LoVo (cell line): ENCODE data around the gene ADAP1.

Experiments used
- DNase-seq: peaks from one replicate; pipeline ENCODE4 v3.0.0-alpha.2; 2016; ENCODE audit warnings: low spot score

Gene ADAP1

DNA sequence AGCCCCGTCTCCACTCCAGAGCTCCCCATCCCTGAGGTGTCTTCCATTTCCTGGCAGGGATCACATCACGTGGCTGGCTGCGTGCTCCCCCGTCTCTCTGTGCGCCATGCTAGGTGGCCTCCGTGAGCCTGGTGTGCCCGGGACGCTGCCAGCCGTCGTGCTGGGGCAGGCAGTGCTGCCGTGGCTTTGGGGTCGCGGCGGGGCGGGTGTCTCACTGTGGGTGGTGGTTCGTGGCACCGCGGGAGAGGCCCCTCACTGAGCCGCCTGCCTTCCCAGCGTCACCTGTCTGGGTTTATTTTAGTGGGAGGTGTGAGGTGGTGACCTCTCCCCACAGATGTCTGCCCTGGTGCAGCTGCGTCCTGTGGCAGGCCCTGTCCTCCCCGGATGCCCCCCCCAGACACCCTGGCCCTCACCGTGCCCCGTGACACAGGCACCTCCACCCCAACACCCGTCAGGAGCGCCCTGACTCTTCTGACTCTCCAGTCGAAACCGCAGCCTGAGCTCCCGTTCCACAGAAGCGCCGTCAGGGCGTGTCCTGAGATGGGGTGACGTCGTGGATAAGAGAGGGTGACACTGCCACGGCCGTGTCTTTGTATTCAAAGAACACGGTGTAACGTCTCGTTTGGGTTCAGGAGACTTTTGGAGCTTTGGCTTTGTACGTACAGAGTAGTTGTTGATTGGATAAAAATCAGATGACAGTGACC lies 60.2 kb downstream of the ADAP1 start:
- no peak for DNase-seq

DNA sequence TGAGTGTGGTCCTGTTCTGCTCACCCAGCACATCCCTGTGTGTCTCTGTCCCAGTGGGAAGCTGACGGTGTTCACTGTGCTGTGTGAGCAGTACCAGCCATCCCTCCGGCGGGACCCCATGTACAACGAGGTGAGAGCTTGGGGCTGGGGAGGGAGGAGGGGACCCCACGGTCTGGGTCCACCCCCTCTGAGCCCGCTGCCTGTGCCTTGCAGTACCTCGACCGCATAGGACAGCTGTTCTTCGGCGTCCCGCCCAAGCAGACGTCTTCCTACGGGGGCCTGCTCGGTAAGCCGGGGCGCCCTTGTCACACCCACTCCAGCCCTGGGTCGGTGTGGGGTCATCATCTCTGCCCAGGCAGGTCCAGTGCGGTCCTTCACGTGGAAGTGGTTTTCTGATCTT lies 60.8 kb downstream of the ADAP1 start:
- no peak for DNase-seq

DNA sequence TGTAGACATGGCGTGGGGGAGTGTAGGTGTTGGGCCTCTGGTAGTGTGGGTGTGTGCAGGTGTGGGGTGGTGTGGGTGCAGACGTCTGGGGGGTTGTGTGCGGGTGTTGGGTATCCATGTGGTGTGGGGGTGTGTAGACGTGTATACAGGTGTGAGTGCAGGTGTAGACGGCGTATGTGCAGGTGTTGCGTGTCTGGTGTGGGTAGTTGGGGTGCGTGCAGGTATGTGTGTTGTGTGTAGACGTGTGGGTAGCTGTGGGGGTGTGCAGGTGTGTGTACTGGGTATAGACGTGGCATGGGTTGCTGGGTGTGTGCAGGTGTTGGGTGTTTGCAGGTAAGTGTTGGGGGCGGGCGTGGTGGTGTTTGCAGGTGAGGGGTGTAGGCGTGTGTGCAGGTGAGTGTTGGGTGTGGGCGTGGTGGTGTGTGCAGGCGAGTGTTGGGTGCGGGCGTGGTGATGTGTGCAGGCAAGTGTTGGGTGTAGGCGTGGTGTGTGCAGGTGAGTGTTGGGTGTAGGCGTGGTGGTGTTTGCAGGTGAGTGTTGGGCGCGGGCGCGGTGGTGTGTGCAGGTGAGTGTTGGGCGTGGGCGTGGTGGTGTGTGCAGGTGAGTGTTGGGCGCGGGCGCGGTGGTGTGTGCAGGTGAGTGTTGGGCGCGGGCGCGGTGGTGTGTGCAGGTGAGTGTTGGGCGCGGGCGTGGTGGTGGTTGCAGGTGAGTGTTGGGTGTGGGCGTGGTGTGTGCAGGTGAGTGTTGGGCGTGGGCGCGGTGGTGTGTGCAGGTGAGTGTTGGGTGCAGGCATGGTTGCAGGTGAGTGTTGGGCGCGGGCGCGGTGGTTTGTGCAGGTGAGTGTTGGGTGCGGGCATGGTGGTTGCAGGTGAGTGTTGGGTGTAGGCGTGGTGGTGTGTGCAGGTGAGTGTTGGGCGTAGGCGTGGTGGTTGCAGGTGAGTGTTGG lies 61.6 kb downstream of the ADAP1 start:
- DNase-seq = no peak

DNA sequence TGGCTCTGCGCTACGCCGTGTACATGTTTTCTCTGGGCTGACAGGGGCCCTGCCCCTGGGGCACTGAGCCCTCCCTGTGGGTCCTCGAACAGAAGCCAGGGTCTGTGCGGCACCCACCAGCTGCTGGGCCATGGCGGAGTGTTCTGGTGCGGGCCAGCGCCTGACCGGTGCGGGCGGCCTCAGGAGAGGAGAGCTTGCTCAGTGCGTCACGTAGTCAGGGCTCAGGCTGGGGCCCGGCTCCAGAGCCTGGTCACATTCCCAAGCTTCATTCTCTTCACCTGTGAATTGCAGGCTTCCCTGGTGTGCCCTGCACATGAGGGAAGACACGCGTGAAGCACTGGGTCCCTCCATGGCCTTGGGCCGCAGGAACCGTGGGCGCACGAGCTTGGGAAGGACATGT lies 62.7 kb downstream of the ADAP1 start:
- DNase-seq = no peak

DNA sequence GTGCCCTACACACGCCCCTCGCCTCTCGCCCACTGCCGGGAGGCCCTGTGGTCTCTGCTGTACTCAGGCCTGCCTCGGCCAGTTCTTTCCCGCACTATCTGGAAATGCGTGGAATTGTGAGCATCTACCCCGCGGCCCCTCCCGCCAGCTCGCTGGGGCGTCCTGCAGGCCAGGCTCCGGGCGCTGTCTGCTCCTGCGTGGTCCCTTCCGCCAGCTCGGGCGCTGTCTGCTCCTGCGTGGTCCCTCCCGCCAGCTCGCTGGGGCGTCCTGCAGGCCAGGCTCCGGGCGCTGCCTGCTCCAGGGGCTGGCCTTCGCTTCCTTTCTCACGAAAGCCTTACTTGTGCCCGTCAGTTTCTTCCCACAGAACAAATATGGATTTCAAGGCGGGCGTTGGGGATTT lies 63.2 kb downstream of the ADAP1 start:
- no peak for DNase-seq

DNA sequence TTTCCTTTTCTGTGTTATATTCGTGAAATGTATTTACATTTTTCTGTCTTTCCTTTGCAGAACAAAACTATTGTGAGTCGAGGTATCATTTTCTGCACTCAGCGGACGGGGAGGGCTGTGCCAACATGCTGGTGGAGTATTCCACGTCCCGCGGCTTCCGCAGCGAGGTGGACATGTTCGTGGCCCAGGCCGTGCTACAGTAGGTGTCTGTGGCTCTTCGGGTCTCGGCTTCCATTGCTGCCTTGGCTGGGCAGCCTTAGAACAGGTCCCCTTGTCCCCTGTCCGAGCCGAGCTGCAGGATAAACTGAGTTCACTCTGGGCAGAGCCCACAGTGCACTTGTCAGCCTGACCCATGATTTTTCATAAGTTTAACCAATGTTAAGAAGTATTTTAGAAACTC lies 63.6 kb downstream of the ADAP1 start:
- no peak for DNase-seq

DNA sequence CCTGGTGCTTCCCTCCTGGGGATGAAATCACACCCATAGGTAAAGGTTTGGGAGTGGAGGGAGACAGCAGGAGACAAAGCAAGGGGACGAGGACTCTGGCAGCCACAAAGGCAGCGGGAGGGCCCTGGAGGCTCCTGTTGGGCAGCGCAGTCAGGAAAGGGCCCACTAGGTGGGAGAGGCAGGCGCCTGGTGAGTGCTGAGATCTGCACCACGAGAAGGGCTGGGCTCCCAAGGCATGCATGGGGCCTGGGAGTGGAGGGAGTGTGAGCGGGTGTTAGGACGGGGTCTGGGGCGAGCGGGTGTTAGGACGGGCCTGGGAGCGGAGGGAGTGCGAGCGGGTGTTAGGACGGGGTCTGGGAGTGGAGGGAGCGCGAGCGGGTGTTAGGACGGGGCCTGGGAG lies 65.1 kb downstream of the ADAP1 start:
- DNase-seq = no peak

DNA sequence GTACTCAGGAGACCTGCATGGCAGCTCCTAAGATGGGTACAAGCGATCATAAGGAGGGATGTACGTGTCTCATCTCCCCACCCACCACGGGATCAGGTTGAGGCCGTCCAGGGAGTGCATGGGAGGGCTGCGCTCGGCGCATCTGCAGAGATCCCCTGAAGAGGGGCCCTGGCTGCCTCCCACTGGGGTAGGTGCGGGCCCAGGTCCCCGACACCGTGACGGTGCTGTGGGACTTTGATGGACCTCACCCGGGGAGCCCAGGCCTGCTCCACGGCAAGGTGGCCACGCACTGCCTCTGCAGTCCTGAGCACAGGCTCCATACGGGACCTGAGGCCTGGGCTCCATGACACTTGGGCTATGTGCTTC lies 65.5 kb downstream of the ADAP1 start:
- no peak for DNase-seq

DNA sequence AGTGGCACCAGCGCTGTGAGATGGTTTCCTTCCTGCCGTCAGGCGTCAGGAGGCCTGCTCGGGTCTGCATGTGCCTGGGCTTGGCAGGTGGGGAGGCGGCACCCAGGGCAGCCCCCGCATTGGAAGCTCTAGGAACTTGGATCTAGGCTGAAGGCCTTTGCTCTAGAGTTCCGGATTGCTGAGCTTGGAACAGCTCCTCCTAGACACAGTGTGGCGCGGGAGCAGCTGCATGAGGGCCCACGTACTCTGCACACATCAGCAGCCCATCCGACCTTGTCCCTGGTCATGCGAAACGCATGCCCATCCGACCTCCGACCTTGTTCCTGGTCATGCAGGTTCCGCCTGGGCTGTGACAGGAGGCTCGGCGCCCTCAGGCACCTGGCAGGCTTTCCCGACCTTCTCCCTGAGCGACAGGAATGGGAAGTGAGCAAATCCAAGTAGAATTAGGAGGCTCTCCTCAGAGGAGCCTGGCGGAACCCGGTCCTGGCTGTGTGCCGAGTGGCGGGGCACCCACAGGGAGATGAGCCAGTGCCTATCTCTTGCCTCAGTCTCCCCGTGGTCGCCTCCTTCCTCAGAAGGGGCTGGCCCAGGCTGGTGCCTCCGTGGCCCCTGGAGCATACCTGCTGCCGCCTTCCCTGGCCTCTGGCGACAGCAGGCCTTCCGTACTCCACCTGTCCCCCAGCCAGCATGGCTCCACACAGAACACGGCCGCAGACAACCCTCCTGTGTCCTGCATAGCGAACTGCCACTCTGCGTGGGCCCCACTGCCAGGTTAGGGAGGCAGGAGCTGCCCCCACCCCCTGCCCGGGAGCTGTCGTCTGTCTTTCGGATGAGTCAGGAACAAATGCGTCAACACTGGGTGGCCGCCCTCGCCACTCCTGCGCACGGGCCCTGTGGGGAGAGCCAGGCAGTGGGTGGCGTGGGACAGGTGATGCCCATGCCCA lies 66.1 kb downstream of the ADAP1 start:
- no peak for DNase-seq

DNA sequence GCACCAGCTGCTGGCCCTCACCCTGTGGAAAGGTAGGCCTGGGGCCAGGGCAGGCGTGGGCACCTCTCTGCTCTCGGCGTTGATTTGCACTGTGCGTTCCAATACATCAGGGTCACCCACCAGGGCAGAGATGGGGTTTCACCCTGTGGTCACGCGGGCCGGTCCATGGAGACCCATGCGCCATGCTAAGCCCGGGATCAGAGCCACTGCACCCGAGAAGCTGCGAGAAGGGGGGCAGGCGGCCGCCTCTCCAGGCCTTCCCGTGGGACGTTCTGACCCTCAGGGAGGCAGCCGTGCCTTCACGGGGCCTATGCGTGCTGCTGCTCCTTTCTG lies 67.0 kb downstream of the ADAP1 start:
- no peak for DNase-seq

DNA sequence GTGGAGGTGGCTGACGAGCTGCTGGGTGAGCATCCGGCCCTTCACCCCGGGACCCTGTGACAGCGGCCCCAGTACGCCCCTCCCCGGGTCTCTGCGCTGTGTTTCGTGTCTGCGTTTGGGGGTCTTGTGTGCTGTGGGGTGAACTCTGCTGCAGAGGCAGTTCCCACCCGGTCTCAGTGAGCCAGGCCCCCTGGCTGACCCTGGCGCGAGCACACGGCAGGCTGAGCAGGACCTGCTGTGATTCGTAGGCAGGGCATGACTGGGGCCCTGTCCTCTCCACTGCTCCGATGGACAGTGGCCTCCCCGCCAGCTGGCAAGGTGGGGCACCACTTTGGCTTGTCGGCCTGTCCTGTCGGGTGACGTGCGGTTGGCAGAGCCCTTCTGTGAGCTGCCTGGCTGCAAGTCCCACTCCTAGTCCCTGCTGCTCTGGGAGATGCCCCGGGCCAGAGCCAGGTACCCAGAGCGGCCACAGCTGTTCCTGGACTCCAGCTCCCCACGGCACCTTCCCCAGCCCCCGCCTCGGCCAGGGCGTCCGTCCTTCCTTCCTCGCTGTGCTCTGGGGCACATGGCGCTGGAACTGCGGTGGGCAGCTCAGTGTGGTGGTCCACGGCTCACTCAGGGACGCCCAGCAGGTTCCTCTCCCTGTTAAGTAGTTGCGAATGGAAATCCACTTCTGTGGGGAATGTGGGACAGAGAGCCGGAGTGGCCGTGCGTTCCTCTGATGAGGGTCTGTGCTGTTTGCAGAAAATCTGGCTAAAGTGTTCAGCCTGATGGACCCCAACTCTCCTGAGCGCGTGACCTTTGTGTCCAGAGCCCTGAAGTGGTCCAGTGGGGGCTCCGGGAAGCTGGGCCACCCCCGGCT lies 67.6 kb downstream of the ADAP1 start:
- DNase-seq = no peak

DNA sequence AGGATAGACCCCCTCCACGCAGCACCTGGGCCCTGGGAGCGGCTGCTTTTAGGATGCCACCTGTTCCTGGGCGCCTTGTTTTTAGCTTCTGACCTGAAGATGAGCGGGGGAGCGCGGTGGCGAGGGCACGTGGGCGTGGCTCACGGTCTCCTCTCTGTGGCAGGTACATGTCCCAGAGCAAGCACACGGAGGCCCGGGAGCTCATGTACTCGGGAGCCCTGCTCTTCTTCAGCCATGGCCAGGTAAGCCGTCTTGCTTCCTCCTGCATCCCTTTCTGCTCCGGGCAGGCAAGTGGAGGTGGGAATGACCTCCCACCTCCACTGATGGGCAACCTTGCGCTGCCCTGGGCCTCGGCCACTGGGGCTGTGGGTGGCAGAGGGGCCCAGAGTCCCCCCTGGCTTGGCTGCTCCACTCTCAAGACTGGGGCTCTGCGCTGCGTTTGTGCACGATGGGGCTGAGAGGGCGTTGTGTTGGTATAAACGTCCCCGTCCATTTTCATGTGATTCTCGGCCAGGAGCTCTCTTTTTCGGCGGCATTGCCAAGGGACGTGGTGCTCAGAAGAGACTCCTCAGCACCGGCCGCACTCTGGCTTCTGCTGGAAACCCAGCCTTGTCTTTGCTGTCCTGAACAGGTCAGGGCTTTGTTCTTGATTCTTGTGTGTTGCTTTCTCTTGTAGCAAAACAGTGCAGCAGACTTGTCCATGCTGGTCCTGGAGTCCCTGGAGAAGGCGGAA lies 68.4 kb downstream of the ADAP1 start:
- no peak for DNase-seq

DNA sequence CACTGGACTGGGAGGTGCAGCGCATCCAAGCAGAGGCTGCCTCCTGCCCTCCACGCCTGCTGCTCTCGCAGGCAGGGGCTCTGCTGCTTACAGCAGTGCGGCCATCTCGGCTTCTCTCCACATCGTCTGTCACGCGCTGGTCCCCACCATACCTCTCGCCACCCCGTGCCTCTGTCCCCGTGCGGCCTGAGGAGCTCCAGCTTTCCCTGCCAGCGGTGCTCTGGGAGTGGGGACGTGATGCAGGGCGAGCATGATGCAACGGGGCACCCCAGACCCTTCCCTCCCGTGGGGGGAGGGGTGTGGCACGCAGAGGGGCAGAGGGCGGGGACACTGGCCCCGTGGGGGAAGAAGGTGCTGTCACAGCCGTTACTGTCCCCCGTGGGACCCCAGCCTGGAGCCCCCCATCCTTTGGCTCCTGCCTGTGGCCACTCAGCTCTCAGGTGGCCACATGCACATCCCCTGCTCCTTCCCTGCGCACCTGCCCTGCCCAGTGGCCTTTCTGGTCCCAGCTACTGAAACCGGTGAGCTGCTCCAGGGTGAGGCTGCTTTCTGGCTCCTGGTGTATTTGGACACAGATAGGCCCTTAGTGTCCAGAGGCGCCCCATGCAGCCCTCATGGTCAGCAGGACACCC lies 69.1 kb downstream of the ADAP1 start:
- no peak for DNase-seq

DNA sequence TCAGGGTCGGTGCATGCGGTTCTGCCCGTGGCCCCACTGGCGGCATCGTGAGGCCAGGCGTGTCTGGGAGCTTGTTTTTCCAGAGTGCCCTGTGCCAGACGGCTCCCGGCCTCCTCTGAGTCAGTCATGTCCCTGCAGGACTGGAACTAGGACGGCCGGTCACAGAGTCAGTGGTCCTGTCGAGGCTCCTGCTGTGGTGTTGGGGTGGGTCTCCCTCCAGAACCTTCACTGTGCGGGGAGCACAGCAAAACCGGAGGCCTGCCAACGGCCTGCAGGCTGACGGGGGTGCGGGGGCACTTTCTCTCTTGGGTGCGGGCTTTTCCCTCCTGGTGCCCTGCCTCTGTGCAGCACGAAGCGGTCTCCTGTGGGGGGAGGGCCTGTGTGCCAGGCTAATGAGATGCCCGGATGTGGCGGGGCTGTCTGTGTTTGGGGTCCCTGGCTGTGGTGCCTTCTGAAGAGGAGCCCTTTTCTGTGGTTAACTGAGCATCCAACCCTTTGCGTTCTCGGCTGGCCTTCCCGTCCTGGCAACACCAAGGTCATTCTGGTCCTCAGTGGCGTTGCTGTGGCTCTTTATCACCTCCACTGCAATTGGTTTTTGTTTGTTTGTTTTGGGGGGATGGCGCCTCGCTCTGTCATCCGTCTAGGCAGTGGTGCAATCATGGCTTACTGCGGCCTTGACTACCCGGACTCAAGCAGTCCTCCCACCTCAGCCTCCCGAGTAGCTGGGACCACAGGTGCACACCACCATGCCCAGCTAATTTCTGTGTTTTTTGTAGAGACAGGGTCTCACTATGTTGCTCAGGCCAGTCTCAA lies 70.1 kb downstream of the ADAP1 start:
- no peak for DNase-seq

DNA sequence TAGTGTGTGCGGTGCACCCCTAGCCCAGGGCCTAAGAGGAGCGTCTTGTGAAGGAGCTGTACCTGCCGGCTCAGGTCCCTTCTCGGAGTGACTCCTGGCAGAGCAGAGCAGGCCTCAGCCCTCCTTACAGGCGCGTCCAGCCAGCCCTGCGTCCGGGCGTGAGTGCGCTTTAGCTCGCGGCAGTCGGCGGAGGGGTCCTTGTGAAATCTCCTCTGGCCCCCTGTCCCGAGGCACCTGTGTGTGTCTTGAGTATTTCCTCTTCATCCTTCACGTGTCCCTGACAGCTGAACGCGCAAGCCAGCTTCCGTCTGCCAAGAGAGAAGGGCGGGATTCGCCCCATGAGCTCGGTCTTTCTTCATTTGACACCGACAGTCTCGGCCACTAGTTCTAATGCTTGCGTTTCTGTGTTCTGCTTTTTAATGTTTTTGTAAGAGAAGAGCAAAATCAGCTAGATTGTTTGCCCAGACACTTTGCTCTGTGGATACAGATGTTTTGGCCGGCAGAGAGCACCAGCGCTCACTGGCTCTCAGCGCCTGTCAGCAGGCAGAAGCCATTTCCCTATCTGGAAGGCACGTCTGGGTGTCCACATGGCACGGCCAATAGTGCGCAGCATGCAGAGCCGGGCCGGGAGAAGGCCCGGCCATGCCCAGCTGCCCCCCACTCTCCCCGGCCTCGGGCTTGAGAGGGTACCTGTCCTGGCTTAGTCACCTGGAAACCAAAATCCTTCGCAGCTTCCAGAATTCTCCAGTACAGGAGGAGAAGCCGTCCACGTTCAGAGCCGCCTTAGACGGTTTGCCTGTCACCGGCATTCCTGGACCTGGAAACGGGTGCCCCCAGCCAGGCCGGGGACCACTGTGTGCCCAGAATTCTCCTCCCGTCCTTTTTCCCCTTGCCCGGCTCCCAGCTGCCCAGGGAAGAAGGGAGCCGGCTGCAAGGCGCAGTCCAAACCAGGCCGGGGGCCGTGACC lies 71.1 kb downstream of the ADAP1 start:
- no peak for DNase-seq

DNA sequence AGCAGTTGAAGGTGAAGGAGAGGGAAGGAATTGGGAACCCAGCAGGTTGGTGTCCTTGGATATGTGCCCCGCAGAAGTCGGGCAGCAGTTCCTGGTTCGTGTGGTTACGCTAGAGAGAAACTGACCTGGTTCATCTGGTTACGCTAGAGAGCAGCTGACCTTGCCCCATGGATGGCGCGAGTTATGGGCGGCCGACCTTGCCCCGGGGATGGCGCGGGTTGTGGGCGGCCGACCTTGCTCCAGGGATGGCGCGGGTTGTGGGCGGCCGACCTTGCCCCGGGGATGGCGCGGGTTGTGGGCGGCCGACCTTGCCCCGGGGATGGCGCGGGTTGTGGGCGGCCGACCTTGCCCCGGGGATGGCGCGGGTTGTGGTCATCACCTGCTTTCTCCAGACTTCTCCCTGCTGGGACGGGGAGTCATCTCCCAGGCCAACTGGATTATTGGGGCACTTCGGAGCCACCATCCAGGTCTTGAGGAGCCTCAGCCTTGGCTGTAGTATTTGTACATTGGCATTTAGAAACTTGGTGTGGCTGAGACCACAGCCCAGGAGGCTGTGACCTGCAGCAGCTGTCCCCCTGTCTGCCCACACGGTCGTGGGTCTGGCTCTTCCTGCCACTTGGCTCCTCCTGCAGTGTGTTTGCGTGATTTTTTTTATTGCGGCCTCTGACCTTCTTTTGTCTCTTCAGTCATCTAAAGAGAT lies 72.0 kb downstream of the ADAP1 start:
- no peak for DNase-seq

DNA sequence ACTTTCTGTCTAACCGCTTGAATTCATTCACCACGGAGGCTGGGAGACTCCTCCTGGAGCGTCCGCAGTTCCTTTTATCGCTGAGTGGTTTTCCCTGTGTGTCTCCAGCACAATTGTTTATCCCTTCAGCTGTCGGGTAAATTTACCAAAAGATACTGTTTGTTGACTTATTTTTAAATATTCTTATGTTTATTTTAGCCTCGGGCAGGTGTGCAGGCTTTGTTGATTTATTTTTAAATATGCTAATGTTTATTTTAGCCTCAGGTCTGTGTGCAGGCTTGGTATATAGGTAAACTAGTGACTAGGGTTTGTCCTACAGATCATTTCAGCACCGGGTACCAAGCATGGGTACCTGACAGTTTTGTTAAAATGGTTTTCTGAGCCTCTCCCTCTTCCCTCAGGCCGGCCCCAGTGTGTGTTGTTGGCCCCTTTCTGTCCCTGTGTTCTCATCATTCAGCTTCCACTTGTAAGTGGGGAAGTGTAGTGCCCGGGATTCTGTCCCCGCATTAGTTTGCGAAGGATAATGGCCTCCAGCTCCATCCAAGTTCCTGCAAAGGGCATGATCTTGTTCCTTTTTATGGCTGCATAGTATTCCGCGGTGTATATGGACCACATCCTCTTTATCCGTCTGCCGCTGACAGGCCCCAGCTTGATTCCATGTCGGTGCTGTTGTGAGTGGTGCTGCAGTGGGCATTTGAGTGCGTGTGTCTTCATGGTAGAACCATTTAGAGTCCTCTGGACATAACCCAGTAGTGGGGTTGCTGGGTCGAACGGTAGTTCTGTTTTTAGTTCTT lies 72.8 kb downstream of the ADAP1 start:
- DNase-seq = no peak
